Measurements from ENCODE around the gene ZNF548.

The ZNF548 gene

GRCh38 chr19:57403737-57404563, 14.3 kb downstream of the ZNF548 start:
- DNase-seq, result no peak

- DNase-seq, result peak; percentile 78
Observed at GRCh38 chr19:57406516-57407123, 17.0 kb downstream of the ZNF548 start.

- DNase-seq, result peak; percentile 96
Observed at GRCh38 chr19:57410877-57411671, 21.4 kb downstream of the ZNF548 start, which contains the start of gene ZNF17. TSS of gene ZNF17 (plus strand) at chr19:57411161. CDS start at chr19:57413616, 2,455 bp downstream.

- no peak for DNase-seq
Observed at GRCh38 chr19:57419439-57419838, 29.8 kb downstream of the ZNF548 start.

- DNase-seq, result no peak
Observed at GRCh38 chr19:57421037-57421436, 31.4 kb downstream of the ZNF548 start.

- no peak for DNase-seq
Observed at GRCh38 chr19:57434386-57435061, 44.9 kb downstream of the ZNF548 start.

- DNase-seq, result peak; percentile 99
Observed at GRCh38 chr19:57435062-57435978, 45.7 kb downstream of the ZNF548 start, which contains the start of gene ZNF749. TSS of gene ZNF749 (plus strand) at chr19:57435325. CDS start at chr19:57435579, 254 bp downstream.

- peak; percentile 95 for DNase-seq
Observed at GRCh38 chr19:57436417-57436816, 46.8 kb downstream of the ZNF548 start.

GRCh38 chr19:57437931-57438330, 48.3 kb downstream of the ZNF548 start:
- DNase-seq, result no peak

GRCh38 chr19:57438925-57439324, 49.3 kb downstream of the ZNF548 start:
- no peak for DNase-seq

- no peak for DNase-seq
Observed at GRCh38 chr19:57441979-57442752, 52.5 kb downstream of the ZNF548 start.

GRCh38 chr19:57443121-57443696, 53.6 kb downstream of the ZNF548 start:
- DNase-seq, result no peak

GRCh38 chr19:57452307-57452706, 62.7 kb downstream of the ZNF548 start:
- DNase-seq, result no peak

All from hematopoietic multipotent progenitor cell treated with erythropoietin and hydrocortisone succinate and interleukin-3 and kit ligand, for 8 days (in vitro differentiated cells).